Stimulated activated effector memory CD8-positive, alpha-beta T cell treated with anti-CD3 and anti-CD28 coated beads, Interleukin-12 subunit alpha, Interleukin-12 subunit beta, amount 100 ng/mL, for 72 hours (primary cell): ENCODE measurements around the gene ANKEF1.
A peak's percentile ranks its signal among the peaks of the same experiment; 100 is the strongest.
"Not testable (repeated sequence)": the region's sequence is repeated elsewhere in the genome, so short reads cannot be mapped to it uniquely, and the experiment has no call there.

ENCODE experiments used
- ATAC-seq: fragments of 150-1000 bp; cut with Tn5 transposase; 2 replicates; pipeline ENCODE4 v1.10.0; 2021
- DNase-seq, 2 donors: peaks; one replicate each; pipeline ENCODE4 v3.0.0; 2021 to 2022; ENCODE audit warnings: low spot score in 2 of 2
- H3K27ac Mint-ChIP-seq: one replicate; pipeline ENCODE4 v1.8.0; 2022; ENCODE audit warnings: mild to moderate bottlenecking, mixed read lengths
- H3K36me3 Mint-ChIP-seq: one replicate; pipeline ENCODE4 v1.8.0; 2022; ENCODE audit warnings: mild to moderate bottlenecking, mixed read lengths
- H3K4me1 Mint-ChIP-seq: one replicate; pipeline ENCODE4 v1.8.0; 2022; ENCODE audit warnings: mixed read lengths
- H3K4me3 Mint-ChIP-seq: one replicate; pipeline ENCODE4 v1.8.0; 2022; ENCODE audit warnings: mild to moderate bottlenecking, mixed read lengths
- H3K9me3 Mint-ChIP-seq: one replicate; pipeline ENCODE4 v1.8.0; 2022; ENCODE audit warnings: mixed read lengths

ANKEF1 gene

DNA sequence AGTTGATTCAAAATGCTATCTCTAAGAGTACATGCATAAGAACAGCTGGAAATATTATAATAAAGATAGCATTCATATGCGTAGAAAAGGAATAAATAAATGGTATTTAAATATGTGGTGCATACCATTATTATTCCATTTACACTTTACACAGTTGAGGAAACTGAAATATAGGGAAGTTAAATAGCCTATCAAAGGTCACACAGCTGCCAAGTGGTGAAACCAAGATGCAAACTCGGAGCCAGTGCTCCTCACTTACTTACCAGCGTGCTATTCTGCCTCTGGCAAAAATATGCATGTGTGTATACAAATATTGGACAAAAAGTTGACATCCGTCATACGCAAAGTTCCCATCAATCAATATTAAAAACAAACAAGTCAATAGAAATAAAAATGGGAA is 22.3 kb upstream of the ANKEF1 start:
- Mint-ChIP-seq H3K36me3 (no peaks in the 10 kb centered on the region), H3K4me3 (no peak overlapping the region), H3K4me1 (no peaks in the 10 kb centered on the region), H3K27ac (no peak overlapping the region), H3K9me3 (no peaks in the 10 kb centered on the region)
- DNase-seq (no peak), ATAC-seq (no peak)

DNA sequence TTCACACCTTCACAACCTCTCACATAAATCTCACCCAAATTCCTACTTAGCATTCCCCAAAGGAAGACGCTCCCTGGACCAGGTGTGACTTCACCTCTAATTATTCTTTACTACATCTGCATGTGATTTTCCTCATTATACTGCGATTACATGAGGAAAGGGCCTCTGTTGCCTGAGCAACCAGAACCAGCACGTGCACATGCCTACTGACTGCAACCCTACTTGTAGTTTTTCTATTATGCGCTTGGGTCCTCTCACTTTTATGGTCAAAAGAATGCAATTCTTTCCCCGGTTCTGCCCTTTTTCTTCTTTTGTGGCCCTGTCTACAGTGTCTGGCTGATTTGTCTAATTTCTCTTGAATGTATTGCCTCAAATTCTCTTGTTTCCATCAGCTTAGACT is 20.4 kb upstream of the ANKEF1 start:
- Mint-ChIP-seq H3K27ac (no peak overlapping the region), H3K36me3 (no peaks in the 10 kb centered on the region), H3K9me3 (no peaks in the 10 kb centered on the region), H3K4me1 (no peaks in the 10 kb centered on the region), H3K4me3 (no peak overlapping the region)
- no peak for ATAC-seq
- no peak for DNase-seq

GRCh38 chr20:10020937-10021336 is 13.8 kb upstream of the ANKEF1 start:
- DNase-seq (no peak), ATAC-seq (no peak)
- Mint-ChIP-seq H3K36me3 (no peaks in the 10 kb centered on the region), H3K4me1 (no peaks in the 10 kb centered on the region), H3K4me3 (no peak overlapping the region), H3K9me3 (no peaks in the 10 kb centered on the region), H3K27ac (no peak overlapping the region)

DNA sequence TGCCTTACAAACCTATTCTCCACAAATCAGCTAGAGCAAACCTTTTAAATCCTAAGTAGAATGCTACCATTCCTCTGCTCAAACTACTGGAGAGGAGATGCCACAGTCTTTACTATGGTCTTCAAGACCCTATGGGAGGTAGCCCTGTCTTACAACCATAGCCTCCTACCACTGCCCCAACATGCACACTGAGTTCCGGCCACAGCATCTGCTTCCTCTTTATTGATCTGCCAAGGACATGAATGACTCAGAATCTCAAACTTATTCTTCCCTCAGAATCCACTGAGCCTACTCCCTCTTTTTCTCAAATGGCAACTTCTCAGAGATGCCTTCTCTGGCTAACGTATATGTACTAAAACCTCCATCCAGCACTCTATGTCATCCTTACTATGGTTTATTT is 12.2 kb upstream of the ANKEF1 start:
- DNase-seq (no peak), ATAC-seq (no peak)
- Mint-ChIP-seq H3K4me1 (no peaks in the 10 kb centered on the region), H3K27ac (no peak overlapping the region), H3K9me3 (peaks cover 2% of the 10 kb centered on the region), H3K36me3 (no peaks in the 10 kb centered on the region), H3K4me3 (no peak overlapping the region)

- DNase-seq: no peak
- ATAC-seq: no peak
- Mint-ChIP-seq H3K4me3 (no peak overlapping the region), H3K27ac (no peak overlapping the region), H3K36me3 (no peaks in the 10 kb centered on the region), H3K9me3 (peaks cover 2% of the 10 kb centered on the region), H3K4me1 (no peaks in the 10 kb centered on the region)
Observed at GRCh38 chr20:10023911-10024310, 10.9 kb upstream of the ANKEF1 start.

- not testable (repeated sequence) for ATAC-seq, H3K27ac Mint-ChIP-seq, H3K36me3 Mint-ChIP-seq, H3K9me3 Mint-ChIP-seq, H3K4me3 Mint-ChIP-seq, H3K4me1 Mint-ChIP-seq, DNase-seq
Observed at GRCh38 chr20:10031451-10032215, 3.2 kb upstream of the ANKEF1 start.

DNA sequence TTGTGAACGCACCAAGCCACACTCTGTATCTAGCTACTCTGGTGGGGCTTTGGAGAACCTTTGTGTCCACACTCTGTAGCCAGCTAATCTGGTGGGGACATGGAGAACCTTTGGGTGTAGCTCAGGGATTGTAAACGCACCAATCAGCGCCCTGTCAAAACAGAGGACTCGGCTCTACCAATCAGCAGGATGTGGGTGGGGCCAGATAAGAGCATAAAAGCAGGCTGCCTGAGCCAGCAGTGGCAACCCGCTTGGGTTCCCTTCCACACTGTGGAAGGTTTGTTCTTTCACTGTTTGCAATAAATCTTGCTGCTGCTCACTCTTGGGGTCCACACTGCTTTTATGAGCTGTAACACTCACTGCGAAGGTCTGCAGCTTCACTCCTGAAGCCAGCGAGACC is 2.5 kb upstream of the ANKEF1 start:
- ATAC-seq, H3K4me3 Mint-ChIP-seq, H3K4me1 Mint-ChIP-seq, H3K27ac Mint-ChIP-seq, H3K36me3 Mint-ChIP-seq, H3K9me3 Mint-ChIP-seq, DNase-seq: not testable (repeated sequence)

GRCh38 chr20:10033905-10034650 is 709 bp upstream of the ANKEF1 start:
- H3K4me1 Mint-ChIP-seq: peaks cover 6% of the 10 kb centered on the region
- H3K9me3 Mint-ChIP-seq: no peaks in the 10 kb centered on the region
- H3K27ac Mint-ChIP-seq: no peak overlapping the region
- no peaks in the 10 kb centered on the region for H3K36me3 Mint-ChIP-seq
- ATAC-seq (no peak), DNase-seq (no peak)
- H3K4me3 Mint-ChIP-seq: peak overlapping the region; percentile 56

GRCh38 chr20:10036321-10036720 is 1.5 kb downstream of the ANKEF1 start:
- DNase-seq, H3K4me3 Mint-ChIP-seq, H3K9me3 Mint-ChIP-seq, H3K27ac Mint-ChIP-seq, H3K4me1 Mint-ChIP-seq, H3K36me3 Mint-ChIP-seq, ATAC-seq: not testable (repeated sequence)

DNA sequence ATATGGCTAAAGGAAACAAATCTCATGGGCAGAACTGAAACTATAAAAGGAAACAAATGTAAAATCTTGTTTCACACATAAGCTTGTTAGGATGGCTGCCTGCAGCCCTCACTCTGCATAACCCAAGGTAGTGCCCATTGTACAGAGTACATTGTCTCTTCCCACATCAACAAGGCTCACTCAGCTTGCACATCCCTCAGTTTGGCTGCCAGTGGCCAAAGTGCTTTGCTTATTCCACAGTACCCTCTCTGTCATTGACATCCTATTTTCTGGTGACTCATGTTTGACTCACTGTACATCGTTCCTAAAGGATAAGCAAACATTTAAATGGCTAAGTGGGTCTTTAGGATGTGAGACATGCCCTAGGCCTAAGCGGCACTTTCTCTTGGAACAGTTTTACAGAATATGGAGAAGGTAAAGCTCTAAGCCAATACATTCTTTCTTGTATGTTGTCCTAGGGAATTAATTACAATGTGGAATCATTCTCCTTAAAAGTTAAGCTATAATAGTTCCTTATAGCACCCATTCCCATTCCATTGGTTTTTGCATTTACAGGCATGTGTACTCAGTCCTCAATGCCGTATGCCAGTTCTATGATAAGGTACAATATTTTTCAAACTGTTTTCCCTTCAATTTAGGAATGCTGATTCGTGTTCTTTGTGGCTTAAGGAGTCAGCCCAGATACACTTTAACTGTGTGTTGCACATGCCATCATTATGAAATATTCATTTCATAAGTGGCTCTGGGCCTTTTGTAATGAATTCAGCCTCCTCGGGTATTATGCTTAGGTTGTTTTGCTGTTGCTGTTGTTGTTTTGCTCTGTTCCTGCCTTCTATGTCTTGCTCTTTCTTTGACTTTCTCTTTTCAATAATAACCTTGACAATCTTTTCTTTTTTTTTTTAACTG is 5.5 kb downstream of the ANKEF1 start:
- ATAC-seq (no peak), DNase-seq (no peak)
- Mint-ChIP-seq H3K9me3 (no peaks in the 10 kb centered on the region), H3K36me3 (no peaks in the 10 kb centered on the region), H3K4me3 (no peak overlapping the region), H3K27ac (no peak overlapping the region), H3K4me1 (peaks cover 11% of the 10 kb centered on the region)

- no peak overlapping the region for H3K27ac Mint-ChIP-seq
- H3K36me3 Mint-ChIP-seq: no peaks in the 10 kb centered on the region
- no peak overlapping the region for H3K4me3 Mint-ChIP-seq
- ATAC-seq (no peak), DNase-seq (no peak)
- peaks cover 5% of the 10 kb centered on the region for H3K4me1 Mint-ChIP-seq
- H3K9me3 Mint-ChIP-seq: no peaks in the 10 kb centered on the region
Observed at GRCh38 chr20:10042086-10042485, 7.3 kb downstream of the ANKEF1 start.

DNA sequence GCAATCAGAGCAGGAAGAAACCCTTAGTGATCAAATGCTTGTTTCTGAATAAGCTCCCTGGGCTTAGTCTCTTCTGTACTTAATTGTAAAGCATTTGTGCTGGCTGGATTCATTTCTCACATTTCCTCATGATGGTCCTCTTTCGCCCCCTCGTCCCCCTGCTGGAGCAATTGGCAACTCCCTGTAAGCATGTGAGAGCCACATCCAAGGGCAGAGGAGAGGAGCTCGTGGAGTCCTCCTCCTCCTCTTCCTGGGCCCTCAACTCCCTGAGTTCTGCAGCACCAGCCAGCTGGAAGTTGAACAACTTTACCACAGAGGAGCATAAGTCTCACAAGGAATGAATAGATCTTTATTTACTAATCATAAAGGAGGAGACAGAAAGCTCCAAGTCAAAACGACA is 12.6 kb downstream of the ANKEF1 start:
- DNase-seq (no peak), ATAC-seq (no peak)
- Mint-ChIP-seq H3K36me3 (no peaks in the 10 kb centered on the region), H3K4me3 (no peak overlapping the region), H3K4me1 (no peaks in the 10 kb centered on the region), H3K9me3 (no peaks in the 10 kb centered on the region), H3K27ac (no peak overlapping the region)

- H3K4me1 Mint-ChIP-seq: no peaks in the 10 kb centered on the region
- H3K9me3 Mint-ChIP-seq: no peaks in the 10 kb centered on the region
- DNase-seq (no peak), ATAC-seq (no peak)
- H3K27ac Mint-ChIP-seq: no peak overlapping the region
- H3K4me3 Mint-ChIP-seq: no peak overlapping the region
- H3K36me3 Mint-ChIP-seq: no peaks in the 10 kb centered on the region
Observed at GRCh38 chr20:10051185-10051584, 16.4 kb downstream of the ANKEF1 start.

- H3K36me3 Mint-ChIP-seq: no peaks in the 10 kb centered on the region
- H3K4me1 Mint-ChIP-seq: no peaks in the 10 kb centered on the region
- H3K9me3 Mint-ChIP-seq: no peaks in the 10 kb centered on the region
- ATAC-seq (no peak), DNase-seq (no peak)
- H3K27ac Mint-ChIP-seq: no peak overlapping the region
- no peak overlapping the region for H3K4me3 Mint-ChIP-seq
Observed at GRCh38 chr20:10059006-10059405, 24.2 kb downstream of the ANKEF1 start.

DNA sequence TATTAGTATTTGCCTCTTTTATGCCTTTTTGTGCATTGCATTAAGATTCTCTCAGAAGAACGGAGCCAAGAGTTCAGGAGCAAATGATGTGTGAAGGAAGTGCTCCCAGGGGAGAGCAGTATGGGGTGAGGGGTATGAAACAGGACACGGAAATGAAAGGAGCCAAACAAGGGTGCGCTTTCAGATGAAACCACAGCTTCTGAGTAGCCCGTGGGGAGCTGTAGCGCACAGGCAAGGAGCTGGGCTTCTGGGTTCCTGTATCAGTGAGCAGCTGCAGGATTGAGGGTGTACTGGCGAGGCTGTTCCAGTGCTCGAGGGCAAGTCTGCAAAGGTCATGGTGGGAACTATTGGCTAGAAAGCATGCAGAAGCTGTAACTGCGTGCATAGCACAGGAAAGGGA is 25.4 kb downstream of the ANKEF1 start:
- no peak overlapping the region for H3K27ac Mint-ChIP-seq
- DNase-seq (no peak), ATAC-seq (no peak)
- H3K4me3 Mint-ChIP-seq: no peak overlapping the region
- no peaks in the 10 kb centered on the region for H3K36me3 Mint-ChIP-seq
- no peaks in the 10 kb centered on the region for H3K4me1 Mint-ChIP-seq
- H3K9me3 Mint-ChIP-seq: no peaks in the 10 kb centered on the region
